Adrenal gland (tissue), 12 donors: ENCODE results near the gene ERBB4. TPM values are rescaled to one million over a fixed set of nuclear protein-coding genes. Genes with fewer than 3 reads are reported as not detected.

Experiments
- DNase-seq, 7 donors: peaks; one replicate each; pipeline ENCODE4 v3.0.0-alpha.2; 2019 to 2020
- H3K27ac ChIP-seq, 5 donors: fragments of 200-600 bp; sonication (generic) in 4 of 5; 1 replicate in 3 of 5; 2 replicates in 2 of 5; pipeline versions ENCODE4 v1.5.1 to v1.8.0; 2016 to 2020; ENCODE audit warnings: mild to moderate bottlenecking in 1 of 5
- H3K27me3 ChIP-seq: fragments of 200-600 bp; 2 replicates; pipeline ENCODE4 v1.8.0; 2021
- H3K36me3 ChIP-seq, 2 donors: fragments of 200-600 bp; replicated peaks in 1 of 2; 1 replicate in 1 of 2; 2 replicates in 1 of 2; pipeline versions ENCODE4 v1.5.1 to v1.8.0; 2018 to 2022
- H3K4me1 ChIP-seq, 2 donors: fragments of 200-600 bp; replicated peaks in 1 of 2; 1 replicate in 1 of 2; 2 replicates in 1 of 2; pipeline versions ENCODE4 v1.5.1 to v1.8.0; 2018 to 2021
- H3K4me3 ChIP-seq, 4 donors: fragments of 200-600 bp; sonication (generic) in 3 of 4; one replicate each; pipeline ENCODE4 v1.5.1; 2016 to 2018
- H3K9me3 ChIP-seq, 3 donors: fragments of 200-600 bp; sonication (generic) in 1 of 3; replicated peaks in 1 of 3; 1 replicate in 2 of 3; 2 replicates in 1 of 3; pipeline versions ENCODE4 v1.5.1 to v1.8.0; 2016 to 2021
- CTCF ChIP-seq, 6 experiments: fragments of 450-650 bp in 4 of 6; fragments of 200-600 bp in 2 of 6; sonication (generic) in 1 of 6; IDR thresholded peaks; 1 replicate in 5 of 6; 2 replicates in 1 of 6; pipeline versions ENCODE4 v1.5.1 to v1.8.0; 2016 to 2021; ENCODE audit warnings: antibody characterized with exemption in 6 of 6, mild to moderate bottlenecking in 2 of 6, moderate library complexity in 1 of 6
- POLR2A ChIP-seq, 2 donors: fragments of 450-650 bp; IDR thresholded peaks; one replicate each; pipeline ENCODE4 v1.6.1; 2017; ENCODE audit warnings: antibody characterized with exemption in 2 of 2, mild to moderate bottlenecking in 2 of 2, moderate library complexity in 1 of 2
- WGBS, 4 donors: extraction: QIAGEN DNeasy Blood & Tissue Kit in 2 of 4; methylation state at CpG; one replicate each; pipeline versions ENCODE4 v1.1.5 to v1.1.7; 2013 to 2017; 5-methylcytosine and 5-hydroxymethylcytosine counted together
- intact Hi-C, 2 donors: fragments of 100-400 bp; cut with DNase I; formaldehyde crosslinking; loops; one replicate each; pipeline versions ENCODE4 v1.14.1 to v1.15.0; 2022 to 2023
- polyA plus RNA-seq, 3 donors: library from polyadenylated mRNA; stranded (reverse); fragments of 200-250 nt in 2 of 3; fragments of 350-450 nt in 1 of 3; fragmentation: Illumina TruSeq in 1 of 3; extraction: RNeasy Lipid Tissue Mini Kit (QIAGEN cat#74804) in 1 of 3; gene quantifications; one replicate each; pipeline ENCODE4 v1.2.3, GENCODE V29; 2013 to 2014
- total RNA-seq, 9 donors: library from RNA; depleted of rRNA in 4 of 9; stranded (reverse); fragments of >200 nt in 4 of 9; fragments of 120-200 nt in 1 of 9; fragmentation: NEBNext Ultra II Directional in 1 of 9; extraction: Animal tissue kit (Norgen Biotek cat#: 25700) in 1 of 9; gene quantifications; one replicate each; pipeline versions ENCODE4 v1.1.0 to v1.2.4, GENCODE V29; 2013 to 2023
- donor health status: healthy with polysubstance abuse.
- donor health status: Bipolar disorder and iron deficiency.
- donor health status: DM: yes; HTN: yes; CAD: no.
- donor health status: DM: no; HTN: no; CAD: no.
- donor health status: DM: no; HTN: no; CAD: no.
- donor health status: DM: yes; HTN: yes; CAD: no.

ERBB4 gene
- total and polyA plus RNA-seq, 12 donors = 0.06 to 2.9 (median 0.49) TPM

- 47 to 73% (median 55%) methylated on average over 1 of the region's 1 CpG for WGBS, 4 donors
- H3K36me3 ChIP-seq = no peaks in the 10 kb centered on the region
- no peaks in the 10 kb centered on the region for H3K4me1 ChIP-seq
- H3K4me3 ChIP-seq = no peak overlapping the region
- H3K27ac ChIP-seq = no peak overlapping the region
- intact Hi-C loops = no loop called here
- no peak for DNase-seq
- H3K27me3 ChIP-seq = no peaks in the 10 kb centered on the region
- H3K9me3 ChIP-seq = peaks cover 0 to 5% (median 0%) of the 10 kb centered on the region in 3 donors
- TF ChIP-seq POLR2A (IDR thresholded peaks at IDR 0.05) (no peak), CTCF (IDR thresholded peaks at IDR 0.05) (no peak)
These were observed 448.7 kb downstream of the ERBB4 start for GRCh38 chr2:212089873-212090272.

DNA sequence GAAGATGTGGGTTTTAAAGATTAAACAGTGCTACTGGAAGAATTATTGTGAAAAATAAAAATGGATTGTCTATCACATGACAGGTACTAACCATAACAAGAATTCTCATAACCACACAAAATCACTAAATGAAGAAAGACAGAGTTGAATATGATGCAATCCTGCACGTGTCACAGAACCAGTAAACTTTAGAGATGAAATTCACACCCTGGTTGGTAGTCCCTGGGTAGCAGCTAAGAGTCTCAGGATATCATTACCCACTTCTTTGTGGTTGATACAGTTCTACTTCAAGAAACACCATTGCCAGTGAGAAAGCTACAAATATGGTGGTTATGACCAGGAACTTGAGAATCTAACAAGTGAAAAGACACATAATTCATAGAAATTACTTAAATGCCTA lies 450.2 kb downstream of the ERBB4 start:
- Histone ChIP-seq H3K9me3 (peaks cover 0 to 6% (median 0%) of the 10 kb centered on the region in 3 donors), H3K27me3 (no peaks in the 10 kb centered on the region), H3K27ac (no peak overlapping the region), H3K36me3 (no peaks in the 10 kb centered on the region), H3K4me3 (no peak overlapping the region), H3K4me1 (no peaks in the 10 kb centered on the region)
- 33 to 59% (median 54%) methylated on average over 1 of the region's 1 CpG for WGBS, 4 donors
- no peak for TF ChIP-seq CTCF (IDR thresholded peaks at IDR 0.05)
- no peak for TF ChIP-seq POLR2A (IDR thresholded peaks at IDR 0.05)
- DNase-seq = no peak
- intact Hi-C loops = no loop called here

DNA sequence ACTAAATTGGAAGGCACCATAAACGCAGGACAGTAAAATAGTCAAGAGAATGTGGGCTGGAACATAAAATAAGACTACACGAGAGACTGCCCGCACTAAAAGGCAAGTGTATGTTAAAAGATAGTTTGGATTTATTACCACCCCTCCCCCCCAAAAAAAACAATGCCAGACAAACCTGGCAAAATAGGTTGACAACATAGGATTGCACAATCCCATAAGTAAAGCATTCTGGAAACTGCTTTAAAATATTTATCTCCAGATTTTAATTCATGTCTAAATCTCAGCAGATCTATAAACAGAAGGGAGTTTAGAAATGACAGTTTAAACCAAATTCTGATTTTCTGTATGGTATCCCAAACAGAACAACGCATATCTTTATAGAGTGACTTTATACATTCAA lies 455.1 kb downstream of the ERBB4 start:
- Histone ChIP-seq H3K27ac (no peak overlapping the region), H3K27me3 (no peaks in the 10 kb centered on the region), H3K4me1 (no peaks in the 10 kb centered on the region), H3K9me3 (peaks cover 0 to 6% (median 0%) of the 10 kb centered on the region in 3 donors), H3K4me3 (no peak overlapping the region), H3K36me3 (no peaks in the 10 kb centered on the region)
- intact Hi-C loops = no loop called here
- WGBS, 4 donors = 73 to 76% (median 74%) methylated on average over 4 of the region's 4 CpGs
- no peak for DNase-seq
- TF ChIP-seq CTCF (IDR thresholded peaks at IDR 0.05) (no peak), POLR2A (IDR thresholded peaks at IDR 0.05) (no peak)

GRCh38 chr2:212078103-212078502 lies 460.5 kb downstream of the ERBB4 start:
- DNase-seq = no peak
- Histone ChIP-seq H3K27ac (no peak overlapping the region), H3K36me3 (no peaks in the 10 kb centered on the region), H3K27me3 (no peaks in the 10 kb centered on the region), H3K4me3 (no peak overlapping the region), H3K9me3 (no peaks in the 10 kb centered on the region), H3K4me1 (no peaks in the 10 kb centered on the region)
- TF ChIP-seq POLR2A (IDR thresholded peaks at IDR 0.05) = no peak
- no peak for TF ChIP-seq CTCF (IDR thresholded peaks at IDR 0.05)
- intact Hi-C loops = no loop called here
- WGBS, 4 donors = 67 to 75% (median 71%) methylated on average over 4 of the region's 4 CpGs
